Neural cell (in vitro differentiated cells): ENCODE data around the gene FAM210A. TPM values are rescaled to one million over a fixed set of nuclear protein-coding genes. Genes with fewer than 3 reads are reported as not detected.

Experiments used
- H2AFZ ChIP-seq: fragments of 200-600, 300-800 bp; sonication (generic), shearing (Covaris generic); 2 replicates; pipeline ENCODE4 v1.6.0; 2014; ENCODE audit warnings: low read depth, mild to moderate bottlenecking, antibody characterized with exemption, low read length, moderate library complexity
- H3F3A ChIP-seq: fragments of 200-600 bp; shearing (Covaris generic); 2 replicates; pipeline ENCODE4 v1.6.1; 2016; ENCODE audit warnings: mild to moderate bottlenecking, moderate library complexity, mixed read lengths, antibody characterized with exemption, low read length; ENCODE audit not compliant: insufficient read depth, poor library complexity, severe bottlenecking
- H3K27ac ChIP-seq: fragments of 200-600, 300-800 bp; sonication (generic), shearing (Covaris generic); 2 replicates; pipeline ENCODE4 v1.5.1; 2014; ENCODE audit warnings: mild to moderate bottlenecking, low read length, moderate library complexity
- H3K27me3 ChIP-seq: fragments of 300-800, 200-600 bp; sonication (generic), shearing (Covaris generic); 2 replicates; pipeline ENCODE4 v1.6.0; 2014; ENCODE audit warnings: mild to moderate bottlenecking, low read depth, low read length, moderate library complexity; ENCODE audit not compliant: insufficient read depth
- H3K36me3 ChIP-seq: fragments of 300-800, 200-600 bp; sonication (generic), shearing (Covaris generic); 2 replicates; pipeline ENCODE4 v1.5.1; 2014; ENCODE audit warnings: mild to moderate bottlenecking, antibody characterized with exemption, low read length, moderate library complexity; ENCODE audit not compliant: insufficient read depth
- H3K4me2 ChIP-seq: fragments of 300-800, 200-600 bp; sonication (generic), shearing (Covaris generic); 2 replicates; pipeline ENCODE4 v1.6.0; 2014; ENCODE audit warnings: mild to moderate bottlenecking, low read length
- H3K4me3 ChIP-seq: fragments of 300-800, 200-600 bp; sonication (generic), shearing (Covaris generic); 2 replicates; pipeline ENCODE4 v1.5.1; 2014; ENCODE audit warnings: mild to moderate bottlenecking, low read length, moderate library complexity
- H3K79me2 ChIP-seq: fragments of 200-600 bp; shearing (Covaris generic); replicated peaks from 2 replicates; pipeline ENCODE4 v1.6.0; 2014; ENCODE audit warnings: mild to moderate bottlenecking, low read length, moderate library complexity; ENCODE audit not compliant: insufficient read depth
- H3K9ac ChIP-seq: fragments of 300-800, 200-600 bp; sonication (generic), shearing (Covaris generic); 2 replicates; pipeline ENCODE4 v1.6.1; 2016; ENCODE audit warnings: mild to moderate bottlenecking, low read length, mixed read lengths
- H3K9me2 ChIP-seq: fragments of 200-600 bp; shearing (Covaris generic); 2 replicates; pipeline ENCODE4 v1.6.1; 2016; ENCODE audit warnings: mild to moderate bottlenecking, low read length, mixed read lengths; ENCODE audit not compliant: insufficient read depth
- H3K9me3 ChIP-seq: fragments of 200-600, 300-800 bp; sonication (generic), shearing (Covaris generic); 2 replicates; pipeline ENCODE4 v1.6.1; 2016; ENCODE audit warnings: mild to moderate bottlenecking, mixed run types, low read length, moderate library complexity, mixed read lengths
- H4K20me1 ChIP-seq: fragments of 200-600 bp; shearing (Covaris generic); 2 replicates; pipeline ENCODE4 v1.6.1; 2016; ENCODE audit warnings: mild to moderate bottlenecking, mixed run types; ENCODE audit not compliant: insufficient read depth
- CTCF ChIP-seq: fragments of 450-650 bp; IDR thresholded peaks from 2 replicates; pipeline ENCODE4 v1.5.1; 2014; ENCODE audit warnings: antibody characterized with exemption, mild to moderate bottlenecking, moderate library complexity; ENCODE audit not compliant: poor library complexity, severe bottlenecking
- EP300 ChIP-seq: fragments of 450-650 bp; conservative IDR thresholded peaks from 2 replicates; pipeline ENCODE4 v1.6.1; 2014; ENCODE audit warnings: antibody characterized with exemption, mild to moderate bottlenecking, moderate library complexity; ENCODE audit not compliant: poor library complexity, severe bottlenecking
- EZH2 ChIP-seq: fragments of 200-600, 300-800 bp; shearing (Covaris generic), sonication (generic); IDR thresholded peaks from 2 replicates; pipeline ENCODE4 v1.6.1; 2014; ENCODE audit warnings: antibody characterized with exemption, low read length, borderline replicate concordance, mild to moderate bottlenecking; ENCODE audit not compliant: insufficient read depth, poor library complexity, severe bottlenecking
- MXI1 ChIP-seq: fragments of 450-650 bp; conservative IDR thresholded peaks from 2 replicates; pipeline ENCODE4 v1.6.1; 2014; ENCODE audit warnings: antibody characterized with exemption, mild to moderate bottlenecking; ENCODE audit not compliant: poor library complexity, severe bottlenecking
- POLR2AphosphoS5 ChIP-seq: IDR thresholded peaks from 2 replicates; pipeline ENCODE4 v1.6.1; 2012
- RAD21 ChIP-seq: fragments of 450-650 bp; conservative IDR thresholded peaks from 2 replicates; pipeline ENCODE4 v1.6.1; 2014; ENCODE audit warnings: antibody characterized with exemption, mild to moderate bottlenecking, moderate library complexity
- REST ChIP-seq: IDR thresholded peaks from 2 replicates; pipeline ENCODE4 v1.6.1; 2012; ENCODE audit warnings: borderline replicate concordance
- SMC3 ChIP-seq: fragments of 450-650 bp; conservative IDR thresholded peaks from 2 replicates; pipeline ENCODE4 v1.6.1; 2014; ENCODE audit warnings: antibody characterized with exemption, mild to moderate bottlenecking, moderate library complexity; ENCODE audit not compliant: poor library complexity
- TAF1 ChIP-seq: IDR thresholded peaks from 2 replicates; pipeline ENCODE4 v1.6.1; 2012; ENCODE audit warnings: low read depth
- polyA plus RNA-seq: library from polyadenylated mRNA; depleted of rRNA; stranded (reverse); fragments of >200 nt; gene quantifications from 2 replicates; pipeline ENCODE4 v1.2.3, GENCODE V29; 2014

FAM210A gene
- polyA plus RNA-seq, 1 donor from 2014 or later: 11.5 TPM

- H3K27me3 ChIP-seq: no peaks in the 10 kb centered on the region
- H3K36me3 ChIP-seq: no peaks in the 10 kb centered on the region
- H3K4me3 ChIP-seq: no peak overlapping the region
- H4K20me1 ChIP-seq: no peaks in the 10 kb centered on the region
- no peaks in the 10 kb centered on the region for H3K9me3 ChIP-seq
- no peaks in the 10 kb centered on the region for H3F3A ChIP-seq
- H3K27ac ChIP-seq: no peak overlapping the region
- no peak overlapping the region for H3K4me2 ChIP-seq
- TF ChIP-seq POLR2AphosphoS5 (no peak), RAD21 (no peak), MXI1 (no peak), EP300 (no peak), SMC3 (no peak), TAF1 (no peak), EZH2 (no peak), CTCF (no peak), REST (no peak)
- no peak overlapping the region for H2AFZ ChIP-seq
- H3K79me2 ChIP-seq: no peaks in the 10 kb centered on the region
- H3K9ac ChIP-seq: no peak overlapping the region
- no peaks in the 10 kb centered on the region for H3K9me2 ChIP-seq
Observed at GRCh38 chr18:13621886-13622619, 104.3 kb downstream of the FAM210A start.

GRCh38 chr18:13621446-13621849 is 104.9 kb downstream of the FAM210A start:
- Histone ChIP-seq H3K9ac (no peak overlapping the region), H2AFZ (no peak overlapping the region), H3K4me2 (no peak overlapping the region), H3K36me3 (no peaks in the 10 kb centered on the region), H3K9me2 (no peaks in the 10 kb centered on the region), H3K9me3 (no peaks in the 10 kb centered on the region), H3K79me2 (no peaks in the 10 kb centered on the region), H3K27ac (no peak overlapping the region), H3K27me3 (no peaks in the 10 kb centered on the region), H4K20me1 (no peaks in the 10 kb centered on the region), H3K4me3 (no peak overlapping the region), H3F3A (no peaks in the 10 kb centered on the region)
- TF ChIP-seq POLR2AphosphoS5: no peak
